Panc1 (cell line): ENCODE measurements around the gene LRIT3.

ENCODE experiments used
- POLR2AphosphoS5 ChIP-seq: IDR thresholded peaks from 2 replicates; pipeline ENCODE4 v1.6.1; 2012; ENCODE audit warnings: mild to moderate bottlenecking, low read depth, low read length, moderate library complexity
- TF ChIP-seq, protein P1 (sequence below): fragments of 450-650 bp; IDR thresholded peaks from 2 replicates; pipeline ENCODE4 v1.5.1; 2017; ENCODE audit warnings: mild to moderate bottlenecking
- TF ChIP-seq, protein P2 (sequence below), 2 experiments: IDR thresholded peaks; 2 replicates each; pipeline ENCODE4 v1.6.1; 2011 to 2012; ENCODE audit warnings: low read depth in 2 of 2, control low read depth in 1 of 2, low read length in 1 of 2, mild to moderate bottlenecking in 1 of 2, moderate library complexity in 1 of 2; ENCODE audit not compliant: insufficient read depth in 1 of 2

DNA sequence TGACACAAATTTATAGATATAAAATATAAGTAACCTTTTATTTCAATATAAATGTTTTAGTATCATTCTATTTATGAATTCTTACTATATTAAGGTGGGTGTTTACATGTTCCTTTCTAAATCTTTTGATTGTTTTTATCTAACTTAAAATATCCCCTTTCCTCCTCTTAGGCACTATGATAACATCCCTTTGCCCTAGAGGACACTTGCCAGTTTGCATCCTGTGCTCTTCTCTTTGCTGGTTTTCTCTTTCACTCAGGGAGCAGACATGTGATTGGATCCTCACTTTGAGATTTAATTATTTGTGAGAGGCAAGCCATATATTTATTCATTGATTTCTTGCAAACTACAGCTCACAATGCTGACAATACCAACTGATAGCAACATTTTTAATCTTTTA is 16.2 kb downstream of the LRIT3 start:
- TF ChIP-seq, protein P1, sequence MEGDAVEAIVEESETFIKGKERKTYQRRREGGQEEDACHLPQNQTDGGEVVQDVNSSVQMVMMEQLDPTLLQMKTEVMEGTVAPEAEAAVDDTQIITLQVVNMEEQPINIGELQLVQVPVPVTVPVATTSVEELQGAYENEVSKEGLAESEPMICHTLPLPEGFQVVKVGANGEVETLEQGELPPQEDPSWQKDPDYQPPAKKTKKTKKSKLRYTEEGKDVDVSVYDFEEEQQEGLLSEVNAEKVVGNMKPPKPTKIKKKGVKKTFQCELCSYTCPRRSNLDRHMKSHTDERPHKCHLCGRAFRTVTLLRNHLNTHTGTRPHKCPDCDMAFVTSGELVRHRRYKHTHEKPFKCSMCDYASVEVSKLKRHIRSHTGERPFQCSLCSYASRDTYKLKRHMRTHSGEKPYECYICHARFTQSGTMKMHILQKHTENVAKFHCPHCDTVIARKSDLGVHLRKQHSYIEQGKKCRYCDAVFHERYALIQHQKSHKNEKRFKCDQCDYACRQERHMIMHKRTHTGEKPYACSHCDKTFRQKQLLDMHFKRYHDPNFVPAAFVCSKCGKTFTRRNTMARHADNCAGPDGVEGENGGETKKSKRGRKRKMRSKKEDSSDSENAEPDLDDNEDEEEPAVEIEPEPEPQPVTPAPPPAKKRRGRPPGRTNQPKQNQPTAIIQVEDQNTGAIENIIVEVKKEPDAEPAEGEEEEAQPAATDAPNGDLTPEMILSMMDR: no peak
- no peak for TF ChIP-seq POLR2AphosphoS5
- TF ChIP-seq, protein P2, sequence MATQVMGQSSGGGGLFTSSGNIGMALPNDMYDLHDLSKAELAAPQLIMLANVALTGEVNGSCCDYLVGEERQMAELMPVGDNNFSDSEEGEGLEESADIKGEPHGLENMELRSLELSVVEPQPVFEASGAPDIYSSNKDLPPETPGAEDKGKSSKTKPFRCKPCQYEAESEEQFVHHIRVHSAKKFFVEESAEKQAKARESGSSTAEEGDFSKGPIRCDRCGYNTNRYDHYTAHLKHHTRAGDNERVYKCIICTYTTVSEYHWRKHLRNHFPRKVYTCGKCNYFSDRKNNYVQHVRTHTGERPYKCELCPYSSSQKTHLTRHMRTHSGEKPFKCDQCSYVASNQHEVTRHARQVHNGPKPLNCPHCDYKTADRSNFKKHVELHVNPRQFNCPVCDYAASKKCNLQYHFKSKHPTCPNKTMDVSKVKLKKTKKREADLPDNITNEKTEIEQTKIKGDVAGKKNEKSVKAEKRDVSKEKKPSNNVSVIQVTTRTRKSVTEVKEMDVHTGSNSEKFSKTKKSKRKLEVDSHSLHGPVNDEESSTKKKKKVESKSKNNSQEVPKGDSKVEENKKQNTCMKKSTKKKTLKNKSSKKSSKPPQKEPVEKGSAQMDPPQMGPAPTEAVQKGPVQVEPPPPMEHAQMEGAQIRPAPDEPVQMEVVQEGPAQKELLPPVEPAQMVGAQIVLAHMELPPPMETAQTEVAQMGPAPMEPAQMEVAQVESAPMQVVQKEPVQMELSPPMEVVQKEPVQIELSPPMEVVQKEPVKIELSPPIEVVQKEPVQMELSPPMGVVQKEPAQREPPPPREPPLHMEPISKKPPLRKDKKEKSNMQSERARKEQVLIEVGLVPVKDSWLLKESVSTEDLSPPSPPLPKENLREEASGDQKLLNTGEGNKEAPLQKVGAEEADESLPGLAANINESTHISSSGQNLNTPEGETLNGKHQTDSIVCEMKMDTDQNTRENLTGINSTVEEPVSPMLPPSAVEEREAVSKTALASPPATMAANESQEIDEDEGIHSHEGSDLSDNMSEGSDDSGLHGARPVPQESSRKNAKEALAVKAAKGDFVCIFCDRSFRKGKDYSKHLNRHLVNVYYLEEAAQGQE (IDR thresholded peaks at IDR 0.05; ENCODE audit: insufficient read depth in 1 of 2, low read depth in 2 of 2, low read length in 1 of 2): no peak
